Measurements from ENCODE around the gene IFT81.
"Not testable (repeated sequence)": the region's sequence is repeated elsewhere in the genome, so short reads cannot be mapped to it uniquely, and the experiment has no call there.

IFT81 gene, protein sequence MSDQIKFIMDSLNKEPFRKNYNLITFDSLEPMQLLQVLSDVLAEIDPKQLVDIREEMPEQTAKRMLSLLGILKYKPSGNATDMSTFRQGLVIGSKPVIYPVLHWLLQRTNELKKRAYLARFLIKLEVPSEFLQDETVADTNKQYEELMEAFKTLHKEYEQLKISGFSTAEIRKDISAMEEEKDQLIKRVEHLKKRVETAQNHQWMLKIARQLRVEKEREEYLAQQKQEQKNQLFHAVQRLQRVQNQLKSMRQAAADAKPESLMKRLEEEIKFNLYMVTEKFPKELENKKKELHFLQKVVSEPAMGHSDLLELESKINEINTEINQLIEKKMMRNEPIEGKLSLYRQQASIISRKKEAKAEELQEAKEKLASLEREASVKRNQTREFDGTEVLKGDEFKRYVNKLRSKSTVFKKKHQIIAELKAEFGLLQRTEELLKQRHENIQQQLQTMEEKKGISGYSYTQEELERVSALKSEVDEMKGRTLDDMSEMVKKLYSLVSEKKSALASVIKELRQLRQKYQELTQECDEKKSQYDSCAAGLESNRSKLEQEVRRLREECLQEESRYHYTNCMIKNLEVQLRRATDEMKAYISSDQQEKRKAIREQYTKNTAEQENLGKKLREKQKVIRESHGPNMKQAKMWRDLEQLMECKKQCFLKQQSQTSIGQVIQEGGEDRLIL

DNA sequence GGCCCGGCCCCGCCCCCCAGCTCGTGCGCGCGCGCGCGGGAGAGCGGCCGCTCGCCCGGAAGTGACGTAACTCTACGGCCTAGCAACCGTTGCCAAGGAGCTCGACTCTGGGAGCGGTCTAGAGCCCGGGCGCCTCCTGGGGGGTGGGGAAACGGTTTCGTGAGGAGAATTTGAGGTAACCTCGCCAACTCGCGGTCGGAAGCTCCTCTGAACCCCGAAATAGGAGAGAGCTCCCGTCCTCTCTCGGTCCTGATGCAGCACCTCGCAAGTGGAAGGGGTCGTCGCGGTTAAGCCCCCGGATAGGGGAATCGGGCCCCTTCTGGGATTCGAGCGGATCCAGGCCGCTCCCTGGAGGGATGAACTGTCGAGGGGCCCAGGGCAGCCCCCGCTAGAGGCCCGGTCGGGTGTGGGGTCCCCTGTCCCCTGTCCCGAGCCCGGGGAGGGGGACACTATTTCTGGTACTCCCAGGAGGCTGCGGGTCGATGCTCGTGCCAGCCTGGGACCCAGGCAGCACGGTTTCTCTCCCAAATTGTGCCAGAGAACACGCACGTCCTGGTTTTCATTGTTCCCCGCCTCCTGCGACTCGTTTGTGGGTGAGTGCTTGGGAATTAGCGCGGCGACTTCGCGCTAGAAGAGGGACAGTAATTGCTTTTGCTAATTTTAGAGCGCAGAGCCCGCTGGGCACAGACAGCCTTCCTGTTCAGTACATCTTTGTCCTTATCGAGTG is at the start of gene IFT81:
TSS of gene IFT81 (plus strand) at position 89 of the 727 bp plus-strand sequence. CDS start 3,024 bp downstream, outside the sequence.
- DNase-seq, result peak; percentile 98

DNA sequence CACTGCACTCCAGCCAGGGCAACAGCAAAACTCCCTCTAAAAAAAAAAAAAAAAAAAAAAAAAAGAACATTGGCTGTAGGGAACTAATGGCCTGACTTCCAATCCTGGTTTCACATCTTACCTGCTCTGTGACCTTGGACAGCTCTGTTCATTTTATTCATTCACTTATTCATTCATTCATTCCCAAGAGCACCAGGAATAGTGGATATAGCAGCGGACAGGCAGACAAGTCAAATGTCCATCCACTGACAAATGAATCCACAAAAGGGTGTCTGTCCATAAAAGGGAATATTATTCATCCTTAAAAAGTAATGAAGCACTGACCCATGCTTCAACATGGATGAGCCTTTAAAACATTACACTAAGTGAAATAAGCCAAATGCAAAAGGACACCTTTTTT is 48.3 kb upstream of the IFT81 start:
- DNase-seq, result no peak

DNA sequence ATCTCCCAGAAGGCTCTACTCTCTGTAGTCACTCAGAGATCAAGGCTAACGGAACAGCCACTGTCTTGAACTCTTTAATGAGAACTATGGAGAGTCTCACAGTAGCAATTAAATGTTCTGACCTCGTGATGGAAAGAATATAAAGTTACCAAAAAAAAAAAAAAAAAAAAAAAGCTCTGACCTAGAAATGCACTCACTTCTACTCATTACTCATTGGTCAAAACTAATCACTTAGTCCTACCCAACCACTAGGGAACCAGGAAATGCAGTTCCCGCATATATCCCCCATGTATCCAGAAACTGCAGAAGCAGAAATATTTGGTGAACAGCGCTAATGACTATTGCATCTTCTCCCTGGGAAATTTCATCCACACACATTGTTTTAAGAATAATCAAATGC is 46.4 kb upstream of the IFT81 start:
- DNase-seq, result no peak

DNA sequence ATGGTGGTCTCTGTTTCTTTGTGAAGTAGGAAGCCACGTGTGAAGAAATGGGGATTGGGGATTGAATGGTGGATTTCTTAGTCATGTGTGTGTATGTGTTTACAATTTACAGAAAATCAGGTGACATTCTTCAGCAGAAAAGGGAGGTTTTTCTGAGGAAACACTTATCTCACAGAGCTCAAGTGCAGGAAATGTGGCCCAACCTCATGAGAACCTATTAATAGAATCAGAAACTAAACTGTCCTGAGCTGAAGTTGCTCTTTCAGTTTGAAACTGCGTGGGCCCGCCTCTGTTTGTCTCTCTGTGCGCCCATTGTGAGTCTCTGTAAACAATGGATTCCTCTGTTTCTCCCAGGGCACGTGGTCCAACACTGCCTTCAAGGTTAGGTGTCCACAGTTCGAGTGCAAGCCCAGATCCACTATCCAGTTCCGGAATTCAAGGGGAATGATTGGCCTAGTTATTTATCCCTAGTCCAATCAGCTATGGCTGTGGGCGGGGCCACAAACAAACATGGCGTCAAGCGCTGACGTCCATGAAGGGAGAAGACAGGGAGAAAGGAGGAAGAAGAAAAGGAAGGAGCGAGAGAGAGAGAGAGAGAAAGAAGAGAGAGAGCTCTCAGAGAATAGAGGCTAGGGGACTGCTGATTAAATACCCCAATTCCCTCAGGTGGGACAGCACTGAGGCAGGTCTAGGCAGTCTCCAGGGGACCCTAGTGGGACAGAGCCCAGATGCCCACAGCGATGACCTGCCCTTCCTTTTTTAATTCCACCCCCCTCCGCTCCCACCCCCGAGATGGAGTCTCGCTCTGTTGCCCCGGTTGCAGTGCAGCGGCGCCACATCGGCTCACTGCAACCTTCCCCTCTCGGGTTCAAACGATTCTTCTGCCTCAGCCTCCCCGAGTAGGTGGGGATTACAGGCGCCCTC is 44.4 kb upstream of the IFT81 start:
- DNase-seq, result peak; percentile 81

DNA sequence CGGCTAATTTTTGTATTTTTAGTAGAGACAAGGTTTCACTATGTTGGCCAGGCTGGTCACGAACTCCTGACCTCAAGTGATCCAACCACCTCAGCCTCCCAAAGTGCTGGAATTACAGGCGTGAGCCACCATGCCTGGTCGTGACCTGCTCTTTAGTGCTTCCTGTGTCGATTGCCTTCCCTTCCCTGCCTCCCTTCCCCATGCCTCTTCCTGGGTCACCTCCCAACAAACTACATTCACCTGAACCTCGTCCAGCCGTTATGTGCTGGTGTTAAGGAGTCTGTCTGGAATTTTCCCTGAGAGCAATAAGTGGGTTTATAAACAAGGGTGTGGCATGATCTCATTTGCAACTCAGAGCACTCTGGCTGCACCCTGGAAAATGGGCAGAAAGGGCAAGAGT is 43.7 kb upstream of the IFT81 start:
- DNase-seq, result no peak

DNA sequence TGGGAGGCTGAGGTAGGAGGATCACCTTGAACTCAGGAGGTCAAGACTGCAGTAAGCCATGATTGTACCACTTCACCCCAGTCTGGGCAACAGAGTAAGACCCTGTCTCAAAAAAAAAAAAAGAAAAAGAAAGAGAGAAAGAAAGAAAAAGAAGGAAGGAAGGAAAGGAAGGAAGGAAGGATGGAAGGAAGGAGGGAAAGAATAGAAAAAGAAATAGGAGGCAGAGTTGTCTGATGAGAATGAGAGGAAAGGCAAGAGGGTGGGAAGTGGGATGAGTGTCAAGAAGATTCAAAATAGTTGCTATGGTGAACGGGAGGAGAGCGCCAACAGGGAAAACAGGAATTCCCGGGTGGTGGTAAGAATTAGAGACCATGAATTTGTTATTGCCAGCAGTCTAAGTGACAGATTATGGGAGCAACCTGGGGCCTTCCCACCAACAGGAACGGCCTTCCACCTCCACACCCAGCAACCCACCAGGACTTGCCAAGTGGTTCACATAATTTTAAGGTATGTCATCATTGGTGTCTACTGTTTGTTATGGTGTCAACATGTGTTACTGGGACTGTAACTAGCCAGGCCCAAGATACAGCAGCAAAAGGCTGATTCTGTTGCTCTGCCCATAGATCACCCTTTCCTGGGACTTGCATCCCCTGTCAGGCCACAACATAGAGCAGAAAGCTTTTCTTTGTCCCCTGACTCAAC is 39.7 kb upstream of the IFT81 start:
- no peak for DNase-seq

DNA sequence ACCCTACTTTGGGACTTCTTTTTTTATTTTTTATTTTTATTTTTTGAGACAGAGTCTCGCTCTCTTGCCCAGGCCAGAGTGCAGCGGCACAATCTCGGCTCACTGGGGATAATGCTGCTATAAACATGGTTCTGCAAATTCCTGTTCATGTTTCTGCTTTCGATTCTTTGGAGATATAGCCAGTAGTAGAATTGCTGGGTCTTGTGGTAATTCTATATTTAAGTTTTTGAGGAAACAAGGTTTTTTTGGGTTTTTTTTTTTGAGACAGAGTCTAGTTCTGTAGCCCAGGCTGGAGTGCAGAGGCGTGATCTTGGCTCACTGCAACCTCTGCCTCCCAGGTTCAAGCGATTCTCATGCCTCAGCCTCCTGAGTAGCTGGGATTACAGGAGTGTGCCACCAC is 35.9 kb upstream of the IFT81 start:
- not testable (repeated sequence) for DNase-seq

DNA sequence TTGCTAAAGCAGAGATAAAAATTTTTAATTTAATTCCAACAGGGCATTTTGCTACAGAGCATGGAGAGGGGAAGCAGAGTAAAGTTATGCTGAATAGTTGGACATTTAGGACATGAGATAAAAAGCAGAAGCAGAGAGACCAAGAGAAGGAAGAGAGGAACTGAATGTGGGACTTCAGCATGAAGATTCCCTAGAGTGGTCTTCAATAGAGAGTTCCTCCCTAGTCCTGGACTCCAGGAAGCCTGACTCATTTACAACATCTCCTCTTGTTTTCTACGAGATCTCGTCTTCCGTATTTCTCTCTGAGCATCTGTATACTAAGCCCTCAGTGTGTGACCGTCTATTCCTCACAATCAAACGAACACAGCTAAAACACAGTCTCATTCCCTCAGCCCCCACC is 35.2 kb upstream of the IFT81 start:
- DNase-seq, result no peak

DNA sequence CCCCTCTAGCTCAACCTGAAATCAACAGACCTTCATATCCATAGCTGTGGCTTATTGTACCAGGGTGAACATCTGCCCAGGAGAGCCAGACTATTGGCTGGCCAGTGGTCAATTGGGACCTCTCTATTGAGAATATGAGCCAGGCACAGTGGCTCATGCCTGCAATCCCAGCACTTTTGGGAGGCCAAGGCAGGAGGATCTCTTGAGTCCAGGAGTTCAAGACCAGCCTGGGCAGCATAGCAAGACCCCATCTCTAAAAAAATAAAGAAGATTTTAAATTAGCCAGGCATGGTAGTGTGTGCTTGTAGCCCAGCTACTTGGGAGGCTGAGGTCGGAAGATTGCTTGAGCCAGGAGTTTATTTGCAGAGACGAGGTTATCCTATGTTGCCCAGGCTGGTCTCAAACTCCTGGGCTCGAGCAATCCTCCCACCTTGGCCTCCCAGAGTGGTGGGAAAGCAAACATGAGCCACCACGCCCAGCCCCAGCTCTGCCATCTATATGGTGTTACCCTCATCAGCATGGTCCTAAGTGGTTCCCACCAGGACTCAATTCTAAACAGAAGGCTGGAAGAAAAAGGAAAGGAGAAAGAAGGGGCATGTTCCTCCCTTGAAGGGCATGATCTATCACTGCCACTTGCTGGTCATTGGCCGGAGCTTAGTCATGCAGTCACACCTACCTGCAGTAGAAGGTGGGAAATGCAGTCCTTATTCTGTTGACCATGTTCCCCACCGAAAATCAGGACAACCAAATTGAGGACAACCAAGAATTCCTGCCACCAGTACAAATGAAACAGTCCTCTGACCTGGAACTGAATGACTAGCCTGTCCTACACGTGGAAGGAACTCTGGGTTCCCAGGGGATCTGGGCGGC is 33.7 kb upstream of the IFT81 start:
- no peak for DNase-seq

DNA sequence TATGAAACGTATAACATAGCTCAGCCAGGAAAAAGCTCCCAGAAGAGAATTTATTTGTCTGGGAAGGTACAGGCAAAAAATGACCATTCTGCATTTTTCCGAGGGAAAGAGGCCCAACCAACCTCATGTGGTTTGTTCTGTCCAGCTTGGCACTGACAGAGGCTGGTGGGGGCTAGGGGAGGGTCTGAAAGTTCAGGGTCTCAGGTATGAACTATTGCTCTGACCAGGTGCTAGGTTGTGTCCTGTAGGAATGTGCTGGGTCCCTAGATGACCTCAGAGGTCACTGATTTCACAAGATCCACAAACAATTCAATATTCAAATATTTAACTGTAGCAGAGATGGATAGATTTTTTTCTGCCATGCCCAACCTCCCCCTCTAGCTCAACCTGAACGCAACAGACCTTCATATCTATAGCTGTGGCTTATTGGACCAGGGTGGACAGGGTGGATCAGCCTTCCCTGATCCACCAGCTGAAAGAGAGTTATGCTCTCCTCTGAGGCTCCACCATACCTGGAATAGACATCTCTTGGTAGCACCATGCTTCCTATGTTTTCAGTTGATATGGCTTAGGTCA is 32.9 kb upstream of the IFT81 start:
- no peak for DNase-seq

DNA sequence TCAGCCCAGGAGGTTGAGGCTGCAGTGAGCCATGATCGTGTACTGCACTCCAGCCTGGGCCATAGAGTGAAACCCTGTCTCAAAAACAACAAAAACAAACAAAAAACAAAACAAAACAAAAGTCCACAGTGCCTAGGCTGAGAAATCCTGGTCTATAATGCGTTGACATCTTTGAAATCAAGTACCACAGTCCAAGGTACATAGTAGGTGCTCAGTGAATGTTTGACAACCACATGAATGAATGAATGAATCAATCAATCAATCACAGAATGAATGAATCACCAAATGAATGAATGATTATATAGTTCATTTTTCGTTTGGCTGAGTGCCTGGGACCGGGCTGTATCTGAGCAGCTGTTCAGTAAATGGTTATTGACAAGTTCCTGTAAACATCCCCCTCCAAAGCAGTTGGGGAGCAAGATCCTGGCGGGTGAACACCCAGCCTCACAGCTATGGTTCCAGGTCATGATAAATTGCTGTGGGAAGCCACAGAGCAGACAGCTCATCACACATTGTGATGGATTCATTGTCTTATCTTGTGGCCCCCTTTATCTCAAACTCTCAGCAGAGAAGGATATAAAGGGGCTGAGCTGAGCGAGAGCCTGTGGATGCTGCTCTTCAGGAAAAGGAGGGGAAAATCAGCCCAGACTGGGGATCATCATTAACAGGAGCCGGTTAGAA is 30.4 kb upstream of the IFT81 start:
- DNase-seq, result no peak

DNA sequence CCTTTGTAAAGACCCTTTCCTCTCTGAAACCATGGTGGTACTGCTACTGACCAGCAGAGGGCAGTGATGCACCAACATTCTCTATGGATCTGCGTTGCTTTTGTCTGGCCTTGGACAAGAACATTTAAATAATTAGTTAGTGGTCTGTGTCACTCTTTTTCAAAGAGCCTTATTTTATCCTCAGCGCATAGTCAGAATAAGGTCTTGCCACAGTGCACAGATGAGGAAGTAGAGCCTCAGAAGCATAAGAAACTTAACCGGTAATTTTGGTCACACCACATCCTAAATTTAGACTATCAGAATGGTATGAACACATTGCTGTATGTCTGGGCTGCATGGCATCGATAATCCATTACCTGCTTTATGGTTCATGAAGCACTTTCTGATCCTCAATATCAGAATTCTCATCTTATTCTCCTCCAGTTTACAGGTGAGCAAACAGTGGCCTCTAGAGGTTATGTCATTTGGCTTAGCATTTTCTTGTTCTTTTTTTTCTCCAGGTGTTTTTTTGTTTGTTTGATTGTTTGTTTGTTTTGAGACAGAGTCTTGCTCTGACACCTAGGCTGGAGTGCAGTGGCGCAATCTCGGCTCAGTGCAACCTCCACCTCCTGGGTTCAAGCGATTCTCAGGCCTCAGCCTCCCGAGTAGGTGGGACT is 23.7 kb upstream of the IFT81 start:
- peak; percentile 77 for DNase-seq

DNA sequence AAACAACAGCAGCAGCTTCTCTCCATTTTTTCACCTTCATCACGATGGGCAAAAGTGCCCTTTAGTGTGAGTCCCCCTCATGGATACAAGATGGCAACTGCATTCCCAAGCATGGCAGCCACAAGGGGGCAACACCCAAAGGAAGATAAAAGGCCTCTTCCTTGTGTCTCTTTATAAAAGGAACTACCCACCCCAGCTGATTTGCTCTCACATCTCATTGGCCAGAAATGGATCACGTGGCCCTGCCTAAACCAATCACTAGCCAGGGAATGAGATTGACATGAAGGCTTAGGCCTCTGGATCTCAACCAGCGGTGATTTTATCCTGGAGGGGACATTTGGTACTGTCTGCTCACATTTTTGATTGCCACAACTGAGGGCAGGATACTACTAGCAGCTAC is 21.9 kb upstream of the IFT81 start:
- peak; percentile 64 for DNase-seq

DNA sequence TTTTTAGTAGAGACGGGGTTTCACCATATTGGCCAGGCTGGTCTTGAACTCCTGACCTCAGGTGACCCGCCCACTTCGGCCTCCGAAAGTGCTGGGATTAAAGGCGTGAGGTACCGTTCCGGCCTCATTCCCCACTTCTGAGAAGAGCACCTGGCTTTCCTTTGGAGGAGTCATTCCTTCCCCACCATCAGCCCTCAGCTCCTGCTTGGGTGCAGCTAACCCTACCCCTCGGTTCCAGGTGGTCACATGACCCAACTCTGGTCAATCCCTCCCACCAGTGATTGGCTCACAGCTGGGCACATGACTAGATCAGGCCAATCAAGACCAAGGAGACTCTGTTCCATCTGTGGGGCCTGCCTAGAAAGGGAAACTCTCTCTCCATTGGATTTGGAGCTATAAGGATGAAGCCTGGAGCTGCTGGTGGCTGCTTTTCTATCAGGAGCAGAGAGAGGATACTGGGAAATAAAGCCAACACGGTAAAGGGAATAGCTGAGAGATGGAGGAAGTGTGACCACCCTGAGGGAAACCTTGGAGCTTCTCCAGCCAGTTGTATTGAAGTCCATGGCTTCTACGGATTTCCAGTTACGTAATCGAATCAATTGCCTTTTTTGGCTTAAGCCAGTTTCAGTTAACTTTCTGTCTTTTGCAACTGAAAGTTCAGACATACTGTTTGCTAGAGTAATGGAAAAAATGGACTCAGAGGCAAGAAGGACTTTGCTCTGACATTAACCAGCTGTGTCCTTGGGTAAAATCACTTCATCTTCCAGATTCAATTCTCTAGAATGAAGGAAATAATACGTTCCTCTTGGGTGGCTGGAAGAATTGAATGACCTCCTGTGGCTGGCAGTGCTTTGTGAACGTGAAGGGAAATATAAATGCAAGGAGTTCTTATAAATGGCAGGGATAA is 19.7 kb upstream of the IFT81 start:
- no peak for DNase-seq

DNA sequence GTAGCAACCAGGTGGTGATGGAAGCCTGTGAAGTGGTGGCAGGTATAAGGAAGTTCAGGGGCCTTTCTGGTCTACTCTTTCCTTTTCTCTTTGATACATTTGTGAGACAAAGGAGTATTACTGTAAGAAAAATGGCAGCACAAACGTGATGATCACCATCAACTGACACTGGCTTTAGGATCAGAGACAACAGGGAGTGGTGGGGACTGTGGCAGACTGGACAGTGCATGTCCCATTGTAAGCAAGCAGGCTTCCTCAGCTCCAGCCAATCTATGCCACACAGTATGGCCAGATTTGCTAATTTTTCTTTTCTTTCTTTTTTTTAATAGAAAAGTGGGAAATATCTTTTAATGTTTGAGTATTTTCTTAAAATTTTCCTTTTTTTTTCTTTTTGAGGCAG is 19.0 kb upstream of the IFT81 start:
- no peak for DNase-seq

DNA sequence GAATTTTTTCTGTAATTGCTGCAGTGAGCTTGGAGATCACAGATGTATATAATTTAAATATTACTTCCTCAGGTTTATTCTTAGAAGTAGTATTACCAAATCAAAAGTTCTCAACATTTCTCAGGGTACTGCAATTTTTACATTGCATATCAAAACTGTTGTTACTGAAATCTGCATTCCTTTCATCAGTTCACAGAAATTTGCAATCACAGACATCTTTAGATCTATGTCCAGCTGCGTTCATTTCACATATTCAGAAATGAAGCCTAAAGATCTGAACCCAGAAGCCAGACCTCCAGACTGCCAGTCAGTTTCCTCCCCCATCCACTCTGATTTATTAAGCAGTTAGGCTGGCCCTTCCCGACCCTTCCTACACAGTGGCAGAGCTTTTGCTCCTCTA is 18.2 kb upstream of the IFT81 start:
- no peak for DNase-seq

DNA sequence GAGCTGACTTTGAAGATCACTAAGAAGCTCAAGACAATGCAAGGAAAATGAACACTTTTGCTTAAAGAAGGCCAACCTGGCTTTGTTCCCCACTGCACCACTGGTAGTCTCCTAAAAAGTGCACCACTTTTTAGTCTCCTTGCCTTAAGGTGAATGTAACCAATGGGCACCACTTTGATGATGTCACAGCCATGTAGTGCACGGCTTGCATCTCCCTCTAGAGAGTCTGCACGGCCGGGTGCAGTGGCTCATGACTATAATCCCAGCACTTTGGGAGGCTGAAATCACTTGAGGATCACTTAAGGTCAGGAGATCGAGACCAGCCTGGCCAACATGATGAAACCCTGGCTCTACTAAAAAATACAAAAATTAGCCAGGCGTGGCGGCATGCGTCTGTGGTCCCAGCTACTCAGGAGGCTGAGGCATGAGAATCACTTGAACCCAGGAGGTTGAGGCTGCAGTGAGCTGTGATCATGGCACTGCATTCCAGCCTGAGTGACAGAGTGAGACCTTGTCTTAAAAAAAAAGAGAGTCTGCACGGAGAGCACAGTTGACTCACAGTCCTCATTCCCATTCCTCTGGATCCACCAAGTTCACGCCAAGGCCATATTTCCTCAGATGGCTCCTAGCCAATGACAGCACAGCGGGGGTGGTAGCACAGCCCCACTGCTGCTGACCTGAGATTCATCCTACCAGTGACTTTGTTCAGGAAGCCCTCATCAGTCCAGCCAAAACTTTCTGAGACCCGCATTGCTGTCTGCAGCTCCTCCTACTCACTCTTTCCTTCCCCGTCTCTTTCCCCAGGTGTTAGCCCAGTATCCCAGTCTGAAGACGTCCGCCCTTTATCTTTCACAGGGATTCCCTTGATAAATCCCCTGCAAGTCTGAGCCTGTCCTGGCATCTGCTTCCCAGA is 16.5 kb upstream of the IFT81 start:
- DNase-seq, result no peak
